CD4-positive, alpha-beta T cell treated with Interferon gamma for 1 hour (primary cell): Measurements from ENCODE around the gene HOXA6.
A peak's percentile ranks its signal among the peaks of the same experiment; 100 is the strongest.

Source experiments
- DNase-seq: peaks from one replicate; pipeline ENCODE4 v3.0.0-alpha.2; 2020

HOXA6 gene

GRCh38 chr7:27172823-27173510 lies 25.4 kb upstream of the HOXA6 start:
- no peak for DNase-seq

DNA sequence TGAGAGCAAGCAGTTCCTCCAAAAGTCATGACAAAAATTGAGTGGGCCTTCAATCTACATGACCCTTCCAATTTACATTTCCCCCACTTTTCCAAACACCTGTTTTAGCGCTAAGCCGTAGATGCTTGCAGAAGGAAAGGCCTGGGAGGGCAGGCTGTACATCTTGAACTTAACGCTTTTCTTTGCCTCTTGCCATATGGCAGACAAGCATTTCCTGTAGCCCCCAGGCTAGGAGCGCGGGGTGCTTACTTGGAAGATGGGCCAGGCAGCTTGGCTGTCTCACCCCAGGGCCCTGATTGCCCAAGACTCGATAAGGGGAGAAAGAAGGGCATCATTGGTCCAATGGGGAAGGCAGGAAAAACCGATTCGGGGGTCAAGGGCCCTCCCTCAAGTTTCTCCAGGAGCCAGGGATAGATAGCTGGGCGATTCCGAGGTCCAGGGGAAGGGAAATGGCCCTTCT lies 24.8 kb upstream of the HOXA6 start:
- no peak for DNase-seq

GRCh38 chr7:27171637-27172314 lies 24.2 kb upstream of the HOXA6 start:
- DNase-seq: no peak

- no peak for DNase-seq
These were observed 23.7 kb upstream of the HOXA6 start for GRCh38 chr7:27171325-27171636.

DNA sequence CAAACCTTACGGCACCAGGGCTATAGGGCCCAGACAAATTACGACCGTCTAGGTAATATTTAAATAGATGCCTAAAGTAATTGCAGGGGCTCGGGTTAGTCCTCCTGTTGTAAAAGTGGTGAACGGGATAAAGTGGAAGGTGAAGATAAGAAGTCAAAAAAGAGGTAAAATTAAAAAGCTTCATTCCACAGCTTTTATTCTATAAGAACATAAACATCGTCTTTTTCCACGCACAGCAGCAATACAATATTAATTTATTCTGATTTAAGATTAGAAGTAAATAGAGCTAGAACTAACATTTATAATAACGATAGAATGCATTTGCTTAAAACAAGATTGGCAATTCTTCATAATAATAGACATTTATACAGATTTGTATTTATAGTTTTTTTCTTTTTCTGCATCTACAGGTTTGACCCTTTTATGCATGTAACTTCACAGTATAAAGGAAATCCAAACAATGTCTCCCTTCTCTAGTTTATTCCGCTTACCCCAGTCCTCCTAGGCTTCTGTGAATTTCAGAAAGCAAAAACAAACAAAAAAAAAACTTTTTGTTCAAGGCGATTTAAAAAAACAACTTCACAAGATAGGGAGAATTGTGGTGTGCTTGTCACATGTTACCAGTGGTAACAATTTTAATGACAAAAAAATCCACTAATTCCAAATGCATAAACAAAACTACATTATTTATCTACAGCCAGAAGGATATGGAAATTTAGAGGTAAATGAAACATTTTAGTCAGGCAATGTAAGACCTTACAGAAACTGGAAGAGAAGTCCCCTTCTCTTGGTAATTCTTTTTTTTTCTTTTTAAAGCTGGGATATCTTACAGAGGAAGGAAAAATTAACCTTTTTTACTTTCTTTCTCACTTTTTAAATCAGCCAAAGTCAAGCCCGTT lies 23.1 kb upstream of the HOXA6 start:
- DNase-seq: no peak

DNA sequence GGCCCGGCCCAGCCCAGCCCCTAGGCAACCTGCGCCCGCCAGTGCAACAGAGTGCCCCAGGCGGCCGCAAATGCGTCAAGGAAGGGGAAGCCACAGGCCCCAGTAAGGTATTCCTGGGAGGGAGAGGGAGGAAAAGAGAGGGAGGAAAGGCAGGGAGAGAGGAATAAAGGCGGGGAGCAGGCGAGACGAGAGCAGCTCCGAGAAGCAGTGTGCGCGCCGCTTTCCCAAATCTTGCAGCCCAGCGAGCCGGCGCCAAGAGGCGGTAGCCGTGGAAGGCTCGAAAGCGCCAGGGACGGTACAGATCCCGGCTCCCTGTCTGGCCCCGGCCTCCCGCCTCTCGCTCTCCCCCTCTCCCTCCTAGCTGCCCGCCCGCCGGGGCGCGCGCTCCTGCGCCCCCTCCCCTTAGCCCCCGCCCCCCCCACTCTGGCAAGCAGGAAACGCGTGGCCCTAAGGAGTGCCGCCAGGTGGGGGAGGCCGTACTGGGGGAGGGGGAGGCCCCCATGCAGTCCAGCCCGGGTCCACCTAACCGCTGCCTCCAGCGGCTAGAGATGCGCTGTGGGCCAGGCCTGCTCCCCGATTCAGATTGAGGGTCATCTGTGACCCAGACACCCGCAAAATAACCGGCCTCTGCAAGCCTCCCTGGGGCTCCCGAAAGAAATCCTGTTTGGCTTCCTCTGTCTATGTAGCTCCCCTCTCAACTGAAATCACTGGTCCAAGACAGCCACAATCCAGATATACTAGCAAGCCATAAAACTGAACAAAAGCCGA lies 22.3 kb upstream of the HOXA6 start:
- DNase-seq: no peak

GRCh38 chr7:27168265-27168947 lies 20.8 kb upstream of the HOXA6 start:
- DNase-seq: no peak

DNA sequence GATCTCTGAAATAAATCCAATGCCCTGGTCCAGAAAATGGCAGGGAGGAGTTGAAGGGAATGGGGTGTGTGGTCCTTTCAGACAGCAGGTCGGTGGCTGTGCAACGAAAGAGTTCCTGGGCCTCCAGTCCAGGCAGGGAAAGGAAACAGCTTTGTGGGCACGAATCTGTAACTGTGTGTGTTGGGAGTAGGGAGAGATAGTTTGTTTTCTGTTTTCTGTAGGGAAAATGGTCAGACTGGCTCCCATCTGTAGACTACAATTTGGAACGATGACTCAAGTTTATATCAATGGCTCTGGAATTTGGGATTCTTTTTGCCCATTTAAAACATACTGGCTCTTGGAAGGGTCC lies 20.3 kb upstream of the HOXA6 start:
- no peak for DNase-seq

- no peak for DNase-seq
These were observed 19.2 kb upstream of the HOXA6 start for GRCh38 chr7:27166531-27167505.

DNA sequence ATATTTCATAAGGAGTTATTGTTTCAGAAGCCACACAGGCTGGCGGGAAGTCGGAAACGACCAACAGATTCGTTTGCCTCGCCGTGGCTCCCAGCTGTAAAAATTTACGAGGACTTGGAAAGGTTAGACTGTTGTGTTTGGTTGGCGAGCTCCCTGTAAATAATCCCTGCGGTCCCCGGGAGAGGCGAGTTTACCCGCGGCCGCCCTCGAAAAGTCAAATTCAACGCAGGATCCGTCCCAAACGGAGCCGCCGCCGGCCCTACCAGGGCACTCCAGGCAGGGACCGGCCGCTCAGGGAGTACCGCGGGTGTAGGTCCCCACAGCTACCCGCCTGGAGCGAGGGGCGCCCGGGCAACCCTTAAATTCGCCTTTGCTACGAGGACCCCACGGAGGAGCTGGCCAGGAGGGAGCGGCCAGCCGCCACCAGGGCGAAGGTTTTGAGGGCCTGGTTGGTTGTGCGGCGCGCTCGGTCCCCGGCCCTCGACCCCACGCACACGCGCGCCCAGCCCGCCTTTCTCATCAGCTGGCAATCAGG lies 18.5 kb upstream of the HOXA6 start:
- DNase-seq: no peak

GRCh38 chr7:27165089-27165995 lies 17.8 kb upstream of the HOXA6 start, which contains the start of gene HOXA9:
Gene HOXA9, minus strand, starts transcription at chr7:27165537. Its CDS starts 80 bp downstream, at chr7:27165457.
- peak; percentile 63 for DNase-seq

GRCh38 chr7:27164367-27165088 lies 17.0 kb upstream of the HOXA6 start:
- DNase-seq: no peak

DNA sequence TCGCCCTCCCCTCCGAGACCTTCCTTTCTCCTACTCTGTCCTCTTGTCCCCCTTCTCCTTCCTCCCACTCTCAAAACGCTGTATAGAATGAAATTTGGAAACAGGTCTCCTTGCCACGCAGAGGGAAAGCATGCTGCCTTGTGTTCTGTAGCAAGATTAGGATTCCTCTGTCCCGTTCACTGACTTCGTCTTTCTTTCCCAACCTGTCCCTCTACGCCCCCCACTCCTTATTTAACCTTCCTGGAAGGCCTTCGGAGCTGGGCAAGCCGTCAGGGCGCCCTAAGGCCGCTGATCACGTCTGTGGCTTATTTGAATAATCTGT lies 16.4 kb upstream of the HOXA6 start:
- no peak for DNase-seq

DNA sequence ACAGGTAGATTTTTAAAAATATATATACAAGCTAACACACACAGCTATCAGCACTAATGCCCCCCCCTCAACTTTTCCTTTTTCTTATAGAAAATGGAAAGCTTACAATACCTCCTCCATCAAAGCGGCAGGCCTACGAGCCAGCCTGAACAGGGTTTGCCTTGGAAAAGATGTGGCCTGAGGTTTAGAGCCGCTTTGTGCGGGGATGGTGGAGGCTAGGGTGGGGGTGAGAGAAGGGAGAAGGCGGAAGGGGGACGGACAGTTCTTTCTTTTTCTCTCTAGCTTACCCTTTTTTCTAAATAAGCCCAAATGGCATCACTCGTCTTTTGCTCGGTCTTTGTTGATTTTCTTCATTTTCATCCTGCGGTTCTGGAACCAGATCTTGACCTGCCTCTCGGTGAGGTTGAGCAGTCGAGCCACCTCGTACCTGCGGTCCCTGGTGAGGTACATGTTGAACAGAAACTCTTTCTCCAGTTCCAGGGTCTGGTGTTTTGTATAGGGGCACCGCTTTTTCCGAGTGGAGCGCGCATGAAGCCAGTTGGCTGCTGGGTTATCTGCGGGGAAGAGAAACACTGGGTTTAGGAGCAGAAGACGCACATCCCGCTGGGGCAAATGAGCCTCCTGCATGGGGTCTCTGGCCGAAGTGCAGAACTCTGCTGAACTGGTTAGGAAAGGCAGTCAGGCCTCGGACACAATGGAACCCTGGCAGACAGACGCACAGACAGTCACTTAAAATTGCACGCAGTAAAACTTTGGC lies 15.9 kb upstream of the HOXA6 start:
- no peak for DNase-seq

DNA sequence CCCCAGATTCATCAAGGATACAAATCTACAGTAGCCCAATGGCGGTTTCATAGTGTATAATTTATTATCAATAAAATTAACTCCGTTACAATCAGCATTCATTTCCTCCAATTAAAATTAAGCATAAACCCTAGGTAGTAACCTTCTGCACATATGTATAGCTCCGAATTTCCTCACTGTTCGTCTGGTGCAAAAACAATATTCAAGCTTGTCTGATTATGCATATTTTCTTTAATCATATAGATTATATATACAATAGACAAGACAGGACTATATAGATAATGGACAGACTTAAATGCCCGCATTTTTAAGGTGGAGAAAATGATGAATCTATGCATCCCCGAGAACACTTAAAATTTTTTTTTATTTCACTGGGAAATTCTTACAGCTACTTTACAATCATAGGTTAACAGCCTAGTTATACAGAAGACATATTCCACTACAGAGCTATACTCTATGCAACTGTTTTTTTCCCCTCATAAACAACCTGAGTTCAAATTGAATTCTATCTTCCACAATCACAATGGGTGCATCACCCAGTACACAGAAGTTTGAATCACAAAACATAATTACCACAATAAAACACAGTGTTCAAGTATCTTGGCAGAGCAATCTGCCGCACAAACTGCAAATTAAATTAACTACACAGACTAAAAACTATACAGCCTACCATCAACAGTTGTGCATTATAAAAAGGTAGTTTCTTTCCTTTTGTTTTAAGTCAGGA lies 15.2 kb upstream of the HOXA6 start:
- no peak for DNase-seq

GRCh38 chr7:27161721-27162560 lies 14.4 kb upstream of the HOXA6 start:
- no peak for DNase-seq
